HepG2 (cell line): Measurements from ENCODE around the gene RBM12. TPM values are rescaled to one million over a fixed set of nuclear protein-coding genes. Genes with fewer than 3 reads are reported as not detected.

ENCODE experiments used
- HNRNPK ChIP-seq: fragments of 200-400 bp; formaldehyde crosslinking; IDR thresholded peaks from 2 replicates; pipeline ENCODE4 v1.6.1; 2018; ENCODE audit warnings: low read length, low read depth, moderate library complexity, mild to moderate bottlenecking; ENCODE audit not compliant: poor library complexity, severe bottlenecking
- MIER3 ChIP-seq: IDR thresholded peaks from 2 replicates; pipeline ENCODE4 v1.6.1; 2016; ENCODE audit warnings: missing compliant biosample characterization, borderline replicate concordance
- polyA plus RNA-seq, 8 experiments: library from polyadenylated mRNA; depleted of rRNA in 3 of 8; stranded (reverse) in 7 of 8; unstranded in 1 of 8; fragments of >200 nt; fragmentation: Illumina TruSeq in 4 of 8; extraction: Trizol in 4 of 8; gene quantifications; 2 replicates each; pipeline versions ENCODE4 v1.2.1 to v1.2.3, GENCODE V29; 2011 to 2016; ENCODE audit warnings: low read depth in 4 of 8, missing spikeins in 1 of 8, mixed read lengths in 1 of 8; ENCODE audit not compliant: insufficient read depth in 1 of 8
- total RNA-seq, 5 experiments: library from RNA; depleted of rRNA; stranded (reverse); fragments of >200 nt; fragmentation: Illumina TruSeq; extraction: Trizol; gene quantifications; 2 replicates each; pipeline ENCODE4 v1.2.3, GENCODE V29; 2016; ENCODE audit warnings: low read depth in 1 of 5
- TF ChIP-seq, protein P1 (sequence below): sonication (generic); formaldehyde crosslinking; IDR thresholded peaks from one replicate; pipeline ENCODE4 v1.5.1; 2020; ENCODE audit warnings: mild to moderate bottlenecking, missing genetic modification reagents; ENCODE audit errors: not compliant biosample characterization
- TF ChIP-seq, protein P2 (sequence below): sonication (generic); formaldehyde crosslinking; IDR thresholded peaks from 2 replicates; pipeline ENCODE4 v1.4.0; 2020; ENCODE audit warnings: missing genetic modification reagents, borderline replicate concordance

RBM12 gene
- total and polyA plus RNA-seq, 2 of the 13 experiments (the other 11 are each of a cell fraction or from before 2014, with no cell fraction given): 97.9 to 104 TPM

DNA sequence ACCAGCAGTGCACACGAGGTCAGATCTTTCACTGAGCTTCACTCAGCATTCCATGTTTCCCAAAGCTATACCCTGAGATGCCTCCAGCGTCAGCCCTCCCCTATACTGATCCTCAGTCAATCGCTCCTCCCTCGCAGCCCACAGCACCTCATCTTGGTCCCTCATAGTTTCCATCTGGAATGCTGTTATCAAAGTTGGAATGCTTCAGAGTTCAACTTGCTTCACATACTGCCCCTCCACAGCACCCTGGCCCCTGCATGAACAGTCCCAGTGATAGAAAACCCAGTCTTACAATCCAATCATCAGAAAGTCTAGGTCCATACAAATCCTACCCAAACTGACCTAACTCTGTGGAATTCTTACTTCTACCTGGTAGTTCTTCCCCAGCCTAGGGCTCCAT lies 29.0 kb downstream of the RBM12 start (continued):
- TF ChIP-seq, protein P1, sequence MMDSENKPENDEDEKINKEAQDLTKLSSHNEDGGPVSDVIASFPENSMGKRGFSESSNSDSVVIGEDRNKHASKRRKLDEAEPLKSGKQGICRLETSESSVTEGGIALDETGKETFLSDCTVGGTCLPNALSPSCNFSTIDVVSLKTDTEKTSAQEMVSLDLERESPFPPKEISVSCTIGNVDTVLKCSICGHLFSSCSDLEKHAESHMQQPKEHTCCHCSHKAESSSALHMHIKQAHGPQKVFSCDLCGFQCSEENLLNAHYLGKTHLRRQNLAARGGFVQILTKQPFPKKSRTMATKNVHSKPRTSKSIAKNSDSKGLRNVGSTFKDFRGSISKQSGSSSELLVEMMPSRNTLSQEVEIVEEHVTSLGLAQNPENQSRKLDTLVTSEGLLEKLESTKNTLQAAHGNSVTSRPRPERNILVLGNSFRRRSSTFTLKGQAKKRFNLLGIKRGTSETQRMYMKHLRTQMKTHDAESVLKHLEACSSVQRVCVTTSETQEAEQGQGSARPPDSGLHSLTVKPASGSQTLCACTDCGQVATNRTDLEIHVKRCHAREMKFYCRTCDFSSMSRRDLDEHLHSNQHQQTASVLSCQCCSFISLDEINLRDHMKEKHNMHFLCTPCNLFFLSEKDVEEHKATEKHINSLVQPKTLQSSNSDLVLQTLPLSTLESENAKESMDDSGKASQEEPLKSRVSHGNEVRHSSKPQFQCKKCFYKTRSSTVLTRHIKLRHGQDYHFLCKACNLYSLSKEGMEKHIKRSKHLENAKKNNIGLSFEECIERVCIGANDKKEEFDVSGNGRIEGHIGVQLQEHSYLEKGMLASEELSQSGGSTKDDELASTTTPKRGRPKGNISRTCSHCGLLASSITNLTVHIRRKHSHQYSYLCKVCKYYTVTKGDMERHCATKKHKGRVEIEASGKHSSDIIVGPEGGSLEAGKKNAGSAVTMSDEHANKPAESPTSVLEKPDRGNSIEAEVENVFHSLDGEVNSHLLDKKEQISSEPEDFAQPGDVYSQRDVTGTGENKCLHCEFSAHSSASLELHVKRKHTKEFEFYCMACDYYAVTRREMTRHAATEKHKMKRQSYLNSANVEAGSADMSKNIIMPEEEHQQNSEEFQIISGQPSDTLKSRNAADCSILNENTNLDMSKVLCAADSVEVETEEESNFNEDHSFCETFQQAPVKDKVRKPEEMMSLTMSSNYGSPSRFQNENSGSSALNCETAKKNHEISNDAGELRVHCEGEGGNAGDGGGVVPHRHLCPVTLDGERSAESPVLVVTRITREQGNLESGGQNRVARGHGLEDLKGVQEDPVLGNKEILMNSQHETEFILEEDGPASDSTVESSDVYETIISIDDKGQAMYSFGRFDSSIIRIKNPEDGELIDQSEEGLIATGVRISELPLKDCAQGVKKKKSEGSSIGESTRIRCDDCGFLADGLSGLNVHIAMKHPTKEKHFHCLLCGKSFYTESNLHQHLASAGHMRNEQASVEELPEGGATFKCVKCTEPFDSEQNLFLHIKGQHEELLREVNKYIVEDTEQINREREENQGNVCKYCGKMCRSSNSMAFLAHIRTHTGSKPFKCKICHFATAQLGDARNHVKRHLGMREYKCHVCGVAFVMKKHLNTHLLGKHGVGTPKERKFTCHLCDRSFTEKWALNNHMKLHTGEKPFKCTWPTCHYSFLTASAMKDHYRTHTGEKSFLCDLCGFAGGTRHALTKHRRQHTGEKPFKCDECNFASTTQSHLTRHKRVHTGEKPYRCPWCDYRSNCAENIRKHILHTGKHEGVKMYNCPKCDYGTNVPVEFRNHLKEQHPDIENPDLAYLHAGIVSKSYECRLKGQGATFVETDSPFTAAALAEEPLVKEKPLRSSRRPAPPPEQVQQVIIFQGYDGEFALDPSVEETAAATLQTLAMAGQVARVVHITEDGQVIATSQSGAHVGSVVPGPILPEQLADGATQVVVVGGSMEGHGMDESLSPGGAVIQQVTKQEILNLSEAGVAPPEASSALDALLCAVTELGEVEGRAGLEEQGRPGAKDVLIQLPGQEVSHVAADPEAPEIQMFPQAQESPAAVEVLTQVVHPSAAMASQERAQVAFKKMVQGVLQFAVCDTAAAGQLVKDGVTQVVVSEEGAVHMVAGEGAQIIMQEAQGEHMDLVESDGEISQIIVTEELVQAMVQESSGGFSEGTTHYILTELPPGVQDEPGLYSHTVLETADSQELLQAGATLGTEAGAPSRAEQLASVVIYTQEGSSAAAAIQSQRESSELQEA (CRISPR knock-in tag): peak; percentile 43
- TF ChIP-seq MIER3 (CRISPR knock-in tag) (no peak), HNRNPK (no peak)
- TF ChIP-seq, protein P2, sequence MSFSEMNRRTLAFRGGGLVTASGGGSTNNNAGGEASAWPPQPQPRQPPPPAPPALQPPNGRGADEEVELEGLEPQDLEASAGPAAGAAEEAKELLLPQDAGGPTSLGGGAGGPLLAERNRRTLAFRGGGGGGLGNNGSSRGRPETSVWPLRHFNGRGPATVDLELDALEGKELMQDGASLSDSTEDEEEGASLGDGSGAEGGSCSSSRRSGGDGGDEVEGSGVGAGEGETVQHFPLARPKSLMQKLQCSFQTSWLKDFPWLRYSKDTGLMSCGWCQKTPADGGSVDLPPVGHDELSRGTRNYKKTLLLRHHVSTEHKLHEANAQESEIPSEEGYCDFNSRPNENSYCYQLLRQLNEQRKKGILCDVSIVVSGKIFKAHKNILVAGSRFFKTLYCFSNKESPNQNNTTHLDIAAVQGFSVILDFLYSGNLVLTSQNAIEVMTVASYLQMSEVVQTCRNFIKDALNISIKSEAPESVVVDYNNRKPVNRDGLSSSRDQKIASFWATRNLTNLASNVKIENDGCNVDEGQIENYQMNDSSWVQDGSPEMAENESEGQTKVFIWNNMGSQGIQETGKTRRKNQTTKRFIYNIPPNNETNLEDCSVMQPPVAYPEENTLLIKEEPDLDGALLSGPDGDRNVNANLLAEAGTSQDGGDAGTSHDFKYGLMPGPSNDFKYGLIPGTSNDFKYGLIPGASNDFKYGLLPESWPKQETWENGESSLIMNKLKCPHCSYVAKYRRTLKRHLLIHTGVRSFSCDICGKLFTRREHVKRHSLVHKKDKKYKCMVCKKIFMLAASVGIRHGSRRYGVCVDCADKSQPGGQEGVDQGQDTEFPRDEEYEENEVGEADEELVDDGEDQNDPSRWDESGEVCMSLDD (CRISPR knock-in tag): no peak
